GM12874 (cell line): ENCODE results near the gene GID4.

Experiments used
- CTCF ChIP-seq: IDR thresholded peaks from 2 replicates; pipeline ENCODE4 v1.5.1; 2011; ENCODE audit warnings: low read depth, mild to moderate bottlenecking, control low read depth, low read length, moderate library complexity; ENCODE audit not compliant: insufficient read depth

Gene GID4

GRCh38 chr17:18018411-18018921 is 20.7 kb upstream of the GID4 start:
- no peak for TF ChIP-seq CTCF

- TF ChIP-seq CTCF, result no peak
These were observed 19.4 kb upstream of the GID4 start for GRCh38 chr17:18019838-18020154.

GRCh38 chr17:18020971-18021370 is 18.2 kb upstream of the GID4 start:
- no peak for TF ChIP-seq CTCF

- no peak for TF ChIP-seq CTCF
These were observed 17.8 kb upstream of the GID4 start for GRCh38 chr17:18021372-18021771.

GRCh38 chr17:18025241-18025944 is 13.8 kb upstream of the GID4 start:
- TF ChIP-seq CTCF, result no peak

GRCh38 chr17:18025945-18026776 is 13.0 kb upstream of the GID4 start:
- TF ChIP-seq CTCF, result no peak

- TF ChIP-seq CTCF, result no peak
These were observed 11.9 kb upstream of the GID4 start for GRCh38 chr17:18027280-18027679.
